B cell (primary cell): ENCODE data around the gene PLD3.

Experiments used
- CTCF ChIP-seq: fragments of 200-600 bp; IDR thresholded peaks from one replicate; pipeline ENCODE4 v1.8.0; 2022; ENCODE audit warnings: antibody characterized with exemption, mild to moderate bottlenecking
- EZH2 ChIP-seq: IDR thresholded peaks from 2 replicates; pipeline ENCODE4 v1.6.1; 2012; ENCODE audit warnings: borderline replicate concordance, low read depth, mild to moderate bottlenecking, moderate library complexity, low read length; ENCODE audit not compliant: insufficient read depth, poor library complexity, severe bottlenecking

- no peak for TF ChIP-seq CTCF
- no peak for TF ChIP-seq EZH2
These were observed 62.8 kb downstream of the PLD3 start for GRCh38 chr19:40411125-40411842.
